A549 (cell line): Measurements from ENCODE around the gene SETD4.

Experiments
- POLR2A ChIP-seq: IDR thresholded peaks from 2 replicates; pipeline ENCODE4 v1.6.1; 2012; ENCODE audit warnings: mild to moderate bottlenecking, low read length
- TF ChIP-seq, protein P1 (sequence below): IDR thresholded peaks from 2 replicates; pipeline ENCODE4 v1.6.1; 2012

DNA sequence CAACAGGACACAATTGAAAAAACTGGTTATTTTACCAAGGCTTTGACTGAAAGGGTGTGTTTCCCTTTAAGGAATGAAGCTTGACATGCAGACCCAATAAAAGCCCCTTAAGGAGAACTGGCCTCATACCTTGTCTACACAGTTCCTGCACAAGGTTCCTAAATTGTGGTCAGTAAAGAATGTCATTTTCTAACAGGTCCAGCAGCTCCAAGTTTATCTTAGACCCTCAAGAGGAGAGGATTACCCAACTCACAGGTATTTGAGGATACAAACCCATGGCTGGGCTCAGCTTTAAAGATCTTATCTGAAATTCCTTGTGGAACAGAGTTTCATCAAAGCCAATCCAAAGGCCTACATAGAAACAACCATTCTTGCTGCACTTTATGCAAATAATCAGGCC is 43.1 kb upstream of the SETD4 start:
- TF ChIP-seq POLR2A: no peak
- TF ChIP-seq, protein P1, sequence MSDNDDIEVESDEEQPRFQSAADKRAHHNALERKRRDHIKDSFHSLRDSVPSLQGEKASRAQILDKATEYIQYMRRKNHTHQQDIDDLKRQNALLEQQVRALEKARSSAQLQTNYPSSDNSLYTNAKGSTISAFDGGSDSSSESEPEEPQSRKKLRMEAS: no peak
